GM21423 (cell line): ENCODE data around the gene TMEM240.
"Not testable (repeated sequence)": the region's sequence is repeated elsewhere in the genome, so short reads cannot be mapped to it uniquely, and the experiment has no call there.

ENCODE experiments used
- ATAC-seq: cut with Tn5 transposase; IDR thresholded peaks from one replicate; pipeline ENCODE4 v1.9.1; 2021; ENCODE audit warnings: mild to moderate bottlenecking, moderate library complexity; ENCODE audit not compliant: unreplicated experiment

The TMEM240 gene

DNA sequence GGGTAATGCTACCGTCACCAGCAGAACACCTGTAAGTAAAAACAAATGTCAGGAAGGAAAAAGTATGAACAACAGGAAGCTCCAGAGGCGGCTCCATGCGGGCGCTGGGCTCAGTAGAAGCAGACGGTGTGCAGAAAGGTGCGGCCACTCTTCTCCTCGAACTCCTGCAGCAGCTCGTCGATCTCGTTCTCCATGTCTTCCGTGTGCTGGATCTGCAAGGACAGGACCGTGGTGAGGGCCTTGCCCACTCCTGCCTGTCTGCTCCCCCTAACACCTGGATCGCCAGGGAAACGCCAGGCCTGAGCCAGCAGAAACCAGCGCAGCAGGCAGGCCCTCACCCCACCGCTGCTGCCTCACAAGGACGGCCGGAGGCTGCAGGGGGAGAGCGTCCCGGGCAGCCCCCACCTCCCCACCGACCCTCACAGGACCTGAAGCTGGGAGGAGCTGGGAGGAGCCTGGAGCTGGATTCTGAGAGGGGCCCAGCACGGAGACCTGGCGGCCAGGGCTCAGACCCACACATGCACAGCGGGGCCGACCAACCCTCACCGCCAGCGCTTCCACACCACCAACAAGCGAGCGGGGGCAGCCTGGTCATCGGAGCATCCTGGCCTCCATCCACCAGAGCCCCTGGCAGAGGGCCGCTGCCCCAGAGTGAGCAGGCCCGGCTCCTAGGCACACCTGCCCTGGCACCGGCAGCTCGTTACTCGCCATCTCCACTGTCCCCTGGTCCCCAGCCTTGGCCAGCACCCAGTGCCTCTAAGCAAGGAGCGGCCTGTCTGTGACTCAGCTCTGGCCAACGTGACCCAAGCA lies 1.7 kb upstream of the TMEM240 start:
- no peak for ATAC-seq

DNA sequence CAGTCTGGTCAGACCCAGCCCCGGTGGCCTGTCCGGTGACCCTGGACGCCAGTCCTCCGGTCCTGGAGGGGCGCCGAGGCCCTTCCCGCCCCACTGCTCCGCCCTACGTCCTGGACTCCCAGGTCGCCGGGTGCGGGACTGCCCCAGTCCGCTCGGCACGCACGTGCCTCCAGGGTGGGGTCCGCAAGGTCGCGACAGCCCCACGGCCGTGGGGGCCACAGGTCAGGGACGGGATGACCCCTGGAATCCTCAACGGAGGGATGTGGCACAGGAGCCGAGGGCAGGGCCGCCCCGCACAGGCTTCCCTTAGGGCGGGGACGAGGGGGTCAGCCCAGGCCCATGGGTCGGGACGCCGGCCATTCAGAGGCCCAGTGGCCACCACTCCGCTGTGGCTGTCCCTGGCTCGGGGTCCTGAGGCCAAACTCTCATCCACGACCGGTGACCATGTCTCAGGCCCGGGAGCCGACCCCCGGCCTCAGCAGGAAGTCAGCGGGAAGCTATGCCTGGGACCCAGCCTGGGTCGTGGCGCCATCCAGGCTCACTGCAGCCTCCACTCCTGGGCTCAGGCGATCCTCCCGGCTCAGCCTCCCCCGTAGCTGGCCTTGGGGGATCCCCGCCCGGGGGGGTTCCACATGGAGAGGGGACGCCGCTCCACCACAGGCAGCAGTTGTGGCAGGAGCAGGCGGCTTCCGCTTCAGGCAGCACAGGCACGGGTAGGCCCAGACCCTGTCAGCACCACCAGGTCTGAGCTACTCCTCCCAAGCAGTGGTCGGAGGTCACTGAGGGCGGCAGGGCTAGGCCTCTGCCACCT lies 599 bp upstream of the TMEM240 start:
- ATAC-seq, result no peak

DNA sequence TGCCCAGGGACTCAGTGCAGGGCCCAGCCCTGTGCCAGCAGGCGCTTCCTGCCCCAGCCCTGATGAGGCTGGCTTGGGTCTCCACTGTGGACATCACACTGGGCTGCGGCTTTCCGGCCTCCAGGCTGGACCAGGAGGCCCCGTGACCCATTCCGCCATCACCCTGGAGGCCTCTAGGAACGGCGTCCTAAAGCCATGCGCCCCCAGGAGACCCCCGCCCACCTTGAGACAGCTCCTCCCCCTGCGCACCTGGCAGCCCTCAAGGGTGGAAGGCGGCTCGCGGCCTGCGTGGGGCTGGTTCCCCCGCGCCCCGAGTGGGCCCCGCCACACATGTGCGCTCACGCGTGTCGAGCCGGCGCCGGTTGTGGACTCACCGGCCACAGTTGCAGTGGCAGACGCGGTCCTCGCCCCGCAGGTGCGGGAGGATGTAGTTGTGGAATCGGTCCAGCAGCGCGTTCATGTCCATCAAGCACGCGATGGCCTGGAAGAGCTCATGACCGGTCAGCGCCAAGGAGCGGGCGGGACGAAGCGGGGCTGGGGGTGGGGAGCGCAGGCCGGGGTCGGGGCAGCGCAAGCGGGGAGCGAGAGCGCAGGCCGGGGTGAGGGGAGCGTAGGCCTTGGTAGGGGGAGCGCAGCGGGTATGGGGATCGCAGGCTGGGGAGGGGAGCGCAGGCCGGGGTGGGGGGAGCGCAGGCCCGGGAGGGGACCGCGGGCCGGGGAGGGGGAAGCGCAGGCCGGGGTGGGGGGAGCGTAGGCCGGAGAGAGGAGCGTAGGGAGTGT lies 924 bp downstream of the TMEM240 start:
- no peak for ATAC-seq

DNA sequence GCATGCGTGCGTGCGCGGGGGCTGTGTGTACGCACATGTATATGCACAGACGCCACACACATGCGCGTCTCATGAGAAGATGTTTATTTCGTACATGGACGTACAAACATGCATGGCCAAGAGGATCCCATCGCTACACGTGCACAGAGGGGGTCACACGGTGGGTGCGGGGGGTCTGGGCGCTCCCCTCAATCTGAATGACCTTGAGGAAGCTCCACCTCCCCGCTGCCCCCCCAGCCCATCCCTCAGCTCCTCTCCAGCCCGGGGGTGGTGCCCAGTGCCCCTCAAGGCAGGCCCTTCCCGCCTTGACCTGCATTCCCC lies 1.5 kb downstream of the TMEM240 start:
- no peak for ATAC-seq

DNA sequence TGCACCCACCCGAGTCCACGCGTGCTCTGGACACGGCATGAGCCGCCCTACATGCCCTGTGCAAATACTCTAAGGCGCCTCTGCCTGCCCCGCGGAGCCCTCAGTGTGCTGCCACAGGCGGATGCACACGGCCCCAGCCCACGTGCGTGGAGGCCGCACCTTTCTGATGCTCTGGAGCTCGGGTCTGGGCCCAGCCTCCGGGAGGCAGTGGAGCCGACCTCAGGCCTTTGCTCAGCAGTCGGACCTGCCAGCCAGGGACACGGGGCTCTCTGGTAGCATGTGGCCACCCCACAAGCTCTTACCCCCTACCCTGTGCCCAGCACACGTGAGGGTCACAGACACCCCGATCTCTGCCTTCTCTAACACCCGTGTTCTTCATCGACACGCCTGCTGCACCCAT lies 2.1 kb downstream of the TMEM240 start:
- no peak for ATAC-seq

DNA sequence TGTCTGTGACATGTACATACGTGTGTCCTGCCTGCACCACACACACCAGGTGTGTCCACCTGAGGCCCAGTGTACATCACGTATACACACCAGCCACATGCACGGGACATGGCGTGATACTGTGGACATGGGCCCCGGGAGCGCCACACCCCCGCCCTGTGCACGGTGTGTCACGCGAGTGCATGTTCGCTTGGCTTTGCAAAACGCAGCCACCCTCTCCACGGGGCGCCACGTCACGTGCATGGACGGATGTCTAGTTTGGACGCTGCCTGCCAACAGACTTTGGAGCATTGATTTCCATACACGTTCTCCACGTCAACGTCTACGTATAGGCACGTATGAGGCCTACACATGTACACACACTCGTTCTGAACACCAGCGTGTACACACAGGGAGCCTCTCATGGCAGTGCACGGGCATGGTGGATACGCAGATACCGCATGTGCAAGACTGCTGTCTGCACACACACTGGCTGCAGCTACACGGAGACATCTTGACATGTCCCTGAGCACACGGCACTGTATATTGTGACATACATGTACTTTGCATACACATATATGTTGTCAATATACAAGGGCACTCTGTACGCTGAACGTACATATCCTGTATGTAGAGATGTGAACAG lies 2.7 kb downstream of the TMEM240 start:
- no peak for ATAC-seq

DNA sequence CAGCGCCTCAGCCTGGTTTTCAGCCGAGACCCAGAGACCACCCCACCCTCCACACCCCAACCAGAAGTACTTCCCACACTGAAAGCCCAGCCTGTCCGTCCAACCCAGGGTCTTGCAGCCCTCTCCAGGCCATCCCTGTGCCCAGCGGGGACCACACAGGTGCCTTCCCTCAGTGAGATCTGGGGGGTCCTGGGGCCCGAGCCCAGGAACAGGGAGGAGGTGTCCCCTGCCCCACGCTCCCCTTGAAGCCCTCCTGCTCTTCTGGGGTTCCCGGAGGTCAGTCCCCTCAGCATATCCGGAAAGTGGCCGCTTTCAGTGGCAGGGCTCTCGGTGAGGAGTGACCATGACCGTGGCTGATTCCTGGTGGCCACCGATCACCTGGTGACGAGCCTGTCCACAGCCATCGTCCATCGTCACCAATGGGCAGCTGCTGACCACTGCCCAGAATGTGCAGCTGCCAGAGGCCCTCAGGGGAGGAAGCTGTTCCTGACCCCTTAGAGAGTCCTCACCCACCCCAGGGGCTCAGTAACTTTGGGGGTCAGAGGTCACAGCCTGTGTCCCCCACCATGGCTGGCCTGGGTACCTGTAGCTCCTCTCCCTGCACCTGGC lies 3.4 kb downstream of the TMEM240 start:
- no peak for ATAC-seq

DNA sequence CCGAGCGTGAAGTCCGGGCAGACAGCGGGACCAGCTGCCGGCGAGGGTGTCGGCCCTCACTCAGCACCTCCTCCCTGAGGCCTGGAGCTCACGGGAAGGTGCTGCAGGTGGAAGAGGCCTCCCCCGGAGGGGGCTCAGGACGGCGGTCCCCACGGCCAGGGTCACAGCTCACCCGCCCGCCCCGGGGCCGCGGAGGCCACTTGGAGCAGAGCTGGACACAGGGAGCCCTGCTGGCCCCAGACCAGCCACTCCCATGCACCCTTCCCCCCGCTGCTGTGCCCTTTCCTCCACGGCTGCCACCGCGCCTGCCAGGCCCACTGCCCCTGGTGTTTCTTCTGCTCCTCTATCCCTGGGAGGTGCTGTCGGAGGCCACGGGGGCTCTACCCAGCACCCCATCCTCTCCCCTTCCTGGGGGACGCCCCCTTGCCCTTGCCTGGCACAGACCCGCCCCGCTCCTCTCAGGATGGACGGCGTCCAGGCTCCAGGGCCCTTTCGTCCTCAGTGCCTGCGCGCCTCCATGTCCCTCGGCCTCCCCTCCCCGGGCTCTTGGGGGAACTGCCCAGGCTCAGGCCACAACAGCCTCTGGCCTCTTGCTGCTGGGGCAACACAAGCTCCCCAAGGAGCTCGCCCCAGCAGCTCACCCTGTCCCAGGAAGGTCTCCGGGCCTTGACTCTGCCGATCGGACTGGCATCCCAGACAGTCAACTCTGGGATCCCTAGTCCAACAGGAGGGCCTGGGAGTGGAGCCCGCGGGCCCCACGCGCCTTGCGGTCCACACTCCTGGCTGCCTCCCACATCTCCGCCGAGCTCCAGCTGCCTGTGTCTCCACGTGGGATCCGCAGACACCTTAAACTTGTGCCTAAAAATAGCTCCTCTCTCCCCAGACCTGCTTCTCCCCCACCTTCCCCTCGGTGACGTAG lies 4.1 kb downstream of the TMEM240 start:
- ATAC-seq, result no peak

DNA sequence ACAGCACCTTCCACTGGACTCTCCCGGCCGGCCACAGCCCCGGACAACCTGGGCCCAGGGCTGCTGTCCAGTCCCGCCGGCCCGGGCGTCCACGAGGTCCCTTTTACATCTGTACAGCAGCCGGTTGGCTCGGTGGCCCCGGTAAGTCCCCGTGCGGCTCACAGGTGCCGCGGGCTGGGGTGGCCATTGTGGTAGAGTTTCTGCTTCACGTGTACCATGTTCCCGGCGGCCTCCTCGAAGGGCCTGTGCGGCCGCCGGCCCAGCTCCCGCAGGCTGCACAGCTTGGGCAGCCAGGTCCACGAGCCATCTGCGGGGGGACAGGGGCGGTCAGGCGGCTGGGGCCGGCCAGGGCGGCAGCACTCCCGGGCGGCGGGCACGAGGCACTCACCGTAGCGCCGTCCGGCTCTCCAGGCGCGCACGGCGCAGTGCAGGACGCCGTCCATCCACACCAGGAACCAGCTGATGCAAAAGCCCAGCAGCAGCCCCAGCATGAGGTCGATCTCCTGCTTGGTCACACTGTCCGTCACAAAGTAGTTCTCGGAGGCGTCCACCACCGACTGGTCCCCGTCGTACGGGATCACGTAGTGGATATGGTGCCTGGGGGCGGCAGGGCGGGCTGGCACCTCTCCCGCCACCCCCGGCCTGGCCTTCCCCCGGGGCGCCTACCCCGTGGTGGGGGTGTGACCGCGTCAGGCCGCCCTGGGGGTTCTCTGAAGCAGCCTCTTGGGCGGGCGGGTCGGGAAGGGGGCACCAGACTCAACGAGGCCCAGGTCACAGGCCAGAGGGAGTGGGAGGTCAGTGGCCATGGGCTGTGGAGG lies 5.0 kb downstream of the TMEM240 start:
- ATAC-seq, result no peak

DNA sequence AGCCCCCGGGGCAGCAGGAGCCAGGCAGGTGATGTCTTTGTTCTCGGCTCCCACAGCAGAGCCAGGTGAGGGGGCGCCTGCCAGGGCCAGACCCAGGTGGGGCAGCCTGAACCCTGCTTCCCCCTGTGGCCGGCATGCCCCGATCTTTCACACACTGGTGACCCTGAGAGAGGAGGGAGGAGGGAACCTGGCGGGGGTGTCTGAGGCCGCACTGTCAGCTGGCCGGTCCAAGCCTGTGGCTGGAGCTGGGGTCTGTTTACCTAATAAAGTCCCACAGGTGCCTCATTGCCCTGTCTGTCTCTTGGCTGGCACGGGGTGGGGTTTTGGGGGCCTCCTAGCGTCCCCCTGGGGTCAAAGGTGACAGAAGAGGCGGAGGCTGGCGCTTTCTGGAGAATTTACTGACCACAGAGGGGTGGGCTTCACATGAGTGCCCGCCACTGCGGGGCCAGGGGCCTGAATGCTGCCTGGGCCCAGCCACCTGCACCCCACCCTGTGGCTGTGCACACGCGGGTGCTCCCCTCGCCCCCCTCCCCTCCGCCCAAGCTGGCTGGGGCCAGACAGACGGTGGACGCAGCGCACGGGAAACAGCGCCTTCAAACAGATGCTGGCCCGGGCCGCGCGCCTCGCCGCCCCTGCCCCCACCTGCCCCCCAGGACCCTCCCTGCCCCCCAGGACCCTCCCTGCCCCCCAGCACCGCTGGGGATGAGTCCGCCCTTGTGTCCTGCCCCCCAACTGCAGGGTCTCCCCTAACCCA lies 5.8 kb downstream of the TMEM240 start:
- no peak for ATAC-seq

DNA sequence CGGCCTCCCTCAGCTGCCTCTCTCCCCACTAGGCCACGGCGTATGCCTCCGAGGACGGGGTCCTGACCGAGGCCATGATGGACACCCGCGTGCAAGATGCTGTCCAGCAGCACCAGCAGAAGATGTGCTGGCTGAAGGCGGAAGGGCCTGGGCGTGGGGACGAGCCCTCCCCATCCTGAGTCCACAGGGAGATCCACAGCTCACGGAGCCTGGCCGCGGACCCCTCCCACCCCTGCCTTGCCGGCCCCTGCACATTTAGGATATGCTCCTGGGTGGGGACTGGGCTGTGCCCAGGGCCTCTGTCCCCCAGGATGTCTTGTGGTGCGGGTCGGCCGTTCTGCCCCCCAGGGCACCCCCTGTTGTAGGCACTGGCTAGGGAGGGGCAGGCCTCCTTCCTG lies 6.5 kb downstream of the TMEM240 start:
- not testable (repeated sequence) for ATAC-seq

DNA sequence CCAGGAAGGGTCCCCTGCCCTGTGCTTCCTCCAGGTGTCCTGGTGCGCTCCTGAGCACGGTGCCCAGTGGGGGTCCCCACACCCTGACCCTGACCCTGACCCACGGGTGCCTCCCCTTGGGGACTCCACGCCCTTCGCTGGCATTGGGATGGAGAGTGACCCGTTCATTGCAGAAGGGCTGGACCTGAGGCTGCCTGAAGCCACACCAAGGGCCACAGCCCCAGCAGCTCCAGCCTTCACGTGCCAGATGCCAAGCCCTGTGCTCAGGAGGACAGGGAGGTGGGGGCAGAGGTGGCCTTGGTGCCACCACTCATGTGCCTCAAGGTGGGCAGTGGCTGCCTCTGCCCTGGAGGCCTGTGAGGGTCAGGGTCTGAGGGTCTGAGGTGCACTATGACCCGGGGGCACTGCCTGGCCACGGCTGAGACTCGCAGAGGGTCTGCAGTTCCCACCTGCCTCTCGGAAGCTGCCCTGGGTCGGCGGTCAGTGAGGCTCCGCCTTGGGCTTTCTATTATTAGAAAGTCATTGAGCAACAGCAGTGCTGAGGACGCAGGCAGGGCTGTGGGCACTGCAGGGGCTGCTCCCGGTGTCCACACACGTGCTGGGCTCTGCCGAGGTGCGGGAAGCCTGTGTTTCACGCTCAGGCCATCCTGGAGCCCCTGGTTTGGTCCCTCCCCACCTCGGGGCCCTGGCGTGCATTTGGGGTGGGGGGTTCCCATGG lies 7.1 kb downstream of the TMEM240 start:
- ATAC-seq, result not testable (repeated sequence)

DNA sequence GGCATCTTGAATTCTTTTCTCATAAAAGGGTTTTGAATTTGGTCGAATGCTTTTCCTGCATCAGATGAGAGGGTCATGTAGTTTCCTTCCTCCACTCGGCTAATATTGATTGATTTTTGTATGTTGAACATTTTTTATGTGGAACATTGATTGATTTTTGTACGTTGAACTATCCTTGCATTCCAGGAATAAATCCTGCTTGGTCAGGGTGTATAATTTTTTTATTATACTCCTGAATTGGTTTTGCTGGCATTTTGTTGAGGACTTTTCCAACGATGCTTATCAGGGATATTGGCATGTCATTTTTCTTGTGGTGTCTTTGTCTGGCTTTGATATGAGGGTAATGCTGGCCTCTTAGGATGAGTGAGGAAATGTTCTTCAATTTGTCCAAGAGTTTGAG lies 8.5 kb downstream of the TMEM240 start:
- no peak for ATAC-seq

DNA sequence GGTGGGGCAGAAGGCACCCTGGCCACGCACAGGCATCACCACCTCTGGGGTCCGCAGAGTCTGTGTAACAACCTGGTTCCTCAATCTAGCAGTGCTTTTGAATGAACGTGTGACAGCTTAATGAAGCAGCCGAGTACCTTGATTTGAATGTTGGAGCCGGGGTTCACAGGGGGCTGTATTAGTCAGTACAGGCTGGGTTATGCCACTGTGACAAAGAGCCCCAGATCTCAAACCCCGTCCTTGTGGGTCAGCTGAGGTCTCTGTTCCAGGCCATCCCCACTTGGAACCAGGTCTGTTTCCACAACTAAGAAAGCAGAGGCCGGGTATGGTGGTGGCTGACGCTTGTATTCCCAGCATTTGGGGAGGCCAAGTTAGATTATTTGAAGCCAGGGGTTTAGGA lies 10.5 kb downstream of the TMEM240 start:
- ATAC-seq, result no peak

DNA sequence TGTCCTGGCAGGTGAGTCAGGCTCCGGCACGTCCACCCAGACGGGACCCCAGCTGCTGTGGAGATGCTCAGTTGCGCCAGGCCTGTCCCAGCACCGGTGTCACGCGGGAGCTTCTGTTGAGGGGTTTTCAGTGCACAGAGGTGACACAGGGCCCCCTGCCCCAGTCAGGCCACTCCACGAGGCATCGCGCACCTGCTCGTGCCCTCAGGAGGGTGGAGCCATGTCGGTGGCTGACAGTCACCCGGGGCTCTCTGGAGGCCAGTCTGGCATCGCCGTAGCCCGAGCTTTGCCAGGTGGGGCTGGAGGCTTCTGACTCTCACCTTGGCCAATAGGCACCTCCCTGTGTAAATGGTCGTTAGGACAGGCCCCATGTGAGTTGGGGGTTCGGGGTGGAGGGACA lies 11.1 kb downstream of the TMEM240 start:
- no peak for ATAC-seq

DNA sequence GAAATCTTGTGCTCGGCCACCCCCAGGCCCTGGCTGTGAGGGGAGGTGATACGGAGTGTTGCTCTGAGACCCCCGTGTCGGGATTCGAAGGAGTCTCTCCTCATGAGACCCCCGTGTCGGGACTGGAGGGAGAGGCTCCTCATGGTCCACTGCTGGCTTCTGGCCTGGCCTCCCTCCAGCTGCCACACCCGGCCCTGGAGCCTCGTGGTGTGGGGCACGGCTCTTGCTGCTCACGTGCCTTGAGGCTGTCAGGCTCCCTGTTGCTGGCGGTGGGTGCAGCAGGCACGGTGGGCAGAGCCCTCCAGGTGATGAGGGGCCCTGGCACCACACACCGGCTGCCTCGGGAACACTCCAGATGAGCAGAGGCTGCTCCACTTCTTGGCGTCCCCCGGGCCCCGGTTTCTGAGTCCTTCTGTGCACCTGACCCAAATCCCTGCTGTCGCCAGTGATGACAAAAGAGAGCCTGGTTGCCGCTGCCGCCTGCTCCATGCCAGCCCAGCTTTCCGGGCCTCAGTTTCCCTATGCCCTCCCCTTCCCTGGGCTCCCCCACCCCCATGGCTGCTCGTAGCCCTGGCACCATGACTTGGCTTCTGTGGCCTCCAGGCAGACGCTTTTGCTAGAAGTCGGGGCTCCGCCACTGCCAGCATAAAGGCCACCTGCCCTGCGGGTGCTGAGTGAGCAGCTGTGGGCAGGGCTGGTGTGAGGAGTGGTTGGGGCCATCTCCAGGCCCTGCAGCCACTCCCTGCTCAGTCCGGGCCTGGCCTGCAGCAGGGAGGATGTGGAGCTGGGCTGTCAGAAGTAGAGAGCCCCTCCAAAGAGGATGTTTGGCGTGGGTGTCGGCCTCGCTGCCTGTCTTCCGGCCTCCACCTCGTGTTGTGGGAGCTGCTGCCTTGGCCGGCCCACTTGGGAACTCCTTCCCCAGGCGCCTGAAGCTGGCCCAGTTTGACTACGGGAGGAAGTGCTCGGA lies 11.8 kb downstream of the TMEM240 start:
- ATAC-seq, result no peak
